ENCODE results near the gene SERPING1. TPM values are rescaled to one million over a fixed set of nuclear protein-coding genes. Genes with fewer than 3 reads are reported as not detected.

SERPING1 gene
- total and polyA plus RNA-seq, 2 of the 13 experiments (the other 11 are each of a cell fraction or from before 2014, with no cell fraction given) = 2.0 to 10.4 TPM

GRCh38 chr11:57614234-57614772, 16.8 kb downstream of the SERPING1 start:
- ATAC-seq (no peak), FAIRE-seq (no peak), DNase-seq (ENCODE audit: low spot score) (no peak)
- BruUV-seq (replicated peaks) = no TSS peak
- no peaks in the 10 kb centered on the region for H3K27me3 ChIP-seq (ENCODE audit: control insufficient read depth in 1 of 2, insufficient read depth in 2 of 2, low read length in 2 of 2)
- 69% methylated on average over 7 of the region's 10 CpGs for WGBS (ENCODE audit: low lambda C conversion rate)
- no peak overlapping the region for H3K4me2 ChIP-seq (ENCODE audit: low read depth, low read length)
- ChIA-PET POLR2A (no interaction called here), CTCF (ENCODE audit: low intra/inter-chr PET ratio, low total read pairs) (no interaction called here)
- H3K27ac ChIP-seq (ENCODE audit: extremely low read length, insufficient read depth, low read length) = no peak overlapping the region
- H3K9ac ChIP-seq (ENCODE audit: insufficient read depth, low read depth, low read length) = no peak overlapping the region
- TF ChIP-seq BHLHE40 (IDR thresholded peaks at IDR 0.05; ENCODE audit: low read length) = no peak
- TF ChIP-seq ZNF674 (CRISPR knock-in tag; IDR thresholded peaks at IDR 0.05; ENCODE audit: low read depth) = no peak
- TF ChIP-seq MEF2D (CRISPR knock-in tag; IDR thresholded peaks at IDR 0.05) = no peak
- no peak for TF ChIP-seq ZNF275 (CRISPR knock-in tag; IDR thresholded peaks at IDR 0.05; ENCODE audit: borderline replicate concordance)
- TF ChIP-seq MAFK (conservative IDR thresholded peaks at IDR 0.05 in 1 of 2, IDR thresholded peaks at IDR 0.05 in 1 of 2; ENCODE audit: low read length in 2 of 2) = no peak
- no peak for TF ChIP-seq JARID2 (CRISPR knock-in tag; IDR thresholded peaks at IDR 0.05; ENCODE audit: insufficient replicate concordance)
- no peak for TF ChIP-seq HNRNPH1 (optimal IDR thresholded peaks at IDR 0.05; ENCODE audit: low read depth, low read length)
- TF ChIP-seq MED13 (CRISPR knock-in tag; IDR thresholded peaks at IDR 0.05) = no peak
- no peak for TF ChIP-seq REPIN1 (CRISPR knock-in tag; IDR thresholded peaks at IDR 0.05; ENCODE audit: borderline replicate concordance, low read depth)
- TF ChIP-seq, protein P1, sequence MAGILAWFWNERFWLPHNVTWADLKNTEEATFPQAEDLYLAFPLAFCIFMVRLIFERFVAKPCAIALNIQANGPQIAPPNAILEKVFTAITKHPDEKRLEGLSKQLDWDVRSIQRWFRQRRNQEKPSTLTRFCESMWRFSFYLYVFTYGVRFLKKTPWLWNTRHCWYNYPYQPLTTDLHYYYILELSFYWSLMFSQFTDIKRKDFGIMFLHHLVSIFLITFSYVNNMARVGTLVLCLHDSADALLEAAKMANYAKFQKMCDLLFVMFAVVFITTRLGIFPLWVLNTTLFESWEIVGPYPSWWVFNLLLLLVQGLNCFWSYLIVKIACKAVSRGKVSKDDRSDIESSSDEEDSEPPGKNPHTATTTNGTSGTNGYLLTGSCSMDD (CRISPR knock-in tag; IDR thresholded peaks at IDR 0.05) = no peak
- no peak for TF ChIP-seq SIN3B (IDR thresholded peaks at IDR 0.05; ENCODE audit: low read length)
- TF ChIP-seq AGO1 (IDR thresholded peaks at IDR 0.05; ENCODE audit: low read depth, low read length, poor library complexity, severe bottlenecking) = no peak
- TF ChIP-seq U2AF2 (IDR thresholded peaks at IDR 0.05; ENCODE audit: low read depth, low read length) = no peak
- TF ChIP-seq ZNF543 (CRISPR knock-in tag; IDR thresholded peaks at IDR 0.05) = no peak
- no peak for TF ChIP-seq KLF15 (CRISPR knock-in tag; IDR thresholded peaks at IDR 0.05; ENCODE audit: borderline replicate concordance)
- TF ChIP-seq CENPX (CRISPR knock-in tag; IDR thresholded peaks at IDR 0.05) = no peak
- no peak for TF ChIP-seq JUN (CRISPR knock-in tag; IDR thresholded peaks at IDR 0.05)
- in situ Hi-C loops (cut with HindIII; ENCODE audit: extremely low pct_ligation_motif_present, low pct_unique_long_range_greater_than_20kb) = no loop called here
- no peak overlapping the region for H2AFZ ChIP-seq (ENCODE audit: low read length)
- no peaks in the 10 kb centered on the region for H4K20me1 ChIP-seq (ENCODE audit: insufficient read depth, low read length)
- no peaks in the 10 kb centered on the region for H3K79me2 ChIP-seq (ENCODE audit: insufficient read depth, low read length)
- no peaks in the 10 kb centered on the region for H3K36me3 ChIP-seq (replicated peaks in 1 of 2; ENCODE audit: control insufficient read depth in 1 of 2, insufficient read depth in 2 of 2, low read length in 2 of 2)
- intact Hi-C loops (cut with micrococcal nuclease; ENCODE audit: unreplicated experiment) = no loop called here
- peaks cover 8% of the 10 kb centered on the region for H3K9me3 ChIP-seq (ENCODE audit: low read length)
- no peak overlapping the region for H3K4me3 ChIP-seq (replicated peaks in 1 of 3; ENCODE audit: insufficient read depth in 1 of 3, low read depth in 2 of 3, low read length in 3 of 3)
- H3K4me1 ChIP-seq (ENCODE audit: insufficient read depth, low read length) = no peaks in the 10 kb centered on the region
